Lung (tissue), 12 donors: ENCODE measurements around the gene OR52K1. TPM values are rescaled to one million over a fixed set of nuclear protein-coding genes. Genes with fewer than 3 reads are reported as not detected.
A peak's percentile ranks its signal among the peaks of the same experiment; 100 is the strongest.

ENCODE experiments used
- ATAC-seq: fragments of 200-7000 bp; cut with Tn5 transposase; one replicate; pipeline ENCODE4 v1.9.1; 2020; ENCODE audit warnings: moderate number of reproducible peaks; ENCODE audit not compliant: insufficient read depth, low FRiP score
- DNase-seq, 3 donors: peaks; one replicate each; pipeline ENCODE4 v3.0.0-alpha.2; 2013 to 2017
- H3K27ac ChIP-seq, 2 donors: one replicate each; pipeline ENCODE4 v1.5.1; 2013; ENCODE audit warnings: mild to moderate bottlenecking in 2 of 2, moderate library complexity in 2 of 2, control low read depth in 1 of 2, inconsistent platforms in 1 of 2, low read depth in 1 of 2, low read length in 1 of 2
- H3K27me3 ChIP-seq, 3 donors: one replicate each; pipeline ENCODE4 v1.5.1; 2013; ENCODE audit warnings: low read length in 2 of 3; ENCODE audit not compliant: control insufficient read depth in 3 of 3, insufficient read depth in 3 of 3
- H3K36me3 ChIP-seq, 4 donors: one replicate each; pipeline ENCODE4 v1.5.1; 2013; ENCODE audit warnings: low read length in 4 of 4, mild to moderate bottlenecking in 1 of 4, moderate library complexity in 1 of 4; ENCODE audit not compliant: control insufficient read depth in 4 of 4, insufficient read depth in 4 of 4
- H3K4me1 ChIP-seq, 5 donors: one replicate each; pipeline ENCODE4 v1.5.1; 2013; ENCODE audit warnings: low read length in 5 of 5, mild to moderate bottlenecking in 2 of 5, moderate library complexity in 1 of 5; ENCODE audit not compliant: control insufficient read depth in 5 of 5, insufficient read depth in 5 of 5
- H3K4me3 ChIP-seq: one replicate; pipeline ENCODE4 v1.5.1; 2013; ENCODE audit warnings: mild to moderate bottlenecking, control low read depth, moderate library complexity
- H3K9ac ChIP-seq, 2 donors: one replicate each; pipeline ENCODE4 v1.5.1; 2013; ENCODE audit warnings: low read length in 2 of 2, control low read depth in 1 of 2; ENCODE audit not compliant: insufficient read depth in 1 of 2
- H3K9me3 ChIP-seq, 4 donors: one replicate each; pipeline ENCODE4 v1.5.1; 2013; ENCODE audit warnings: low read length in 3 of 4, mild to moderate bottlenecking in 1 of 4, moderate library complexity in 1 of 4; ENCODE audit not compliant: control insufficient read depth in 4 of 4, insufficient read depth in 3 of 4
- WGBS, 2 donors: extraction: QIAGEN DNeasy Blood & Tissue Kit; methylation state at CpG; one replicate each; pipeline ENCODE4 v1.1.7; 2013; 5-methylcytosine and 5-hydroxymethylcytosine counted together
- polyA plus RNA-seq, 2 donors: library from polyadenylated mRNA; stranded (reverse); fragments of 200-250 nt; gene quantifications; one replicate each; pipeline ENCODE4 v1.2.1, GENCODE V29; 2013
- total RNA-seq, 2 donors: library from RNA; depleted of rRNA in 1 of 2; stranded (reverse); fragments of >200 nt in 1 of 2; gene quantifications; one replicate each; pipeline ENCODE4 v1.2.1, GENCODE V29; 2014 to 2021
- TF ChIP-seq, protein P1 (sequence below): IDR thresholded peaks from 2 replicates; pipeline ENCODE4 v1.5.1; 2012; ENCODE audit warnings: mild to moderate bottlenecking; ENCODE audit errors: control extremely low read depth, extremely low read depth
- donor health status: control.
- donor health status: control.
- donor health status: Bipolar disorder and iron deficiency.
- donor health status: healthy.
- donor health status: DM: yes; HTN: yes; CAD: no.

The OR52K1 gene
- total and polyA plus RNA-seq, 4 donors = 0.01 to 0.18 TPM; not detected in 2

DNA sequence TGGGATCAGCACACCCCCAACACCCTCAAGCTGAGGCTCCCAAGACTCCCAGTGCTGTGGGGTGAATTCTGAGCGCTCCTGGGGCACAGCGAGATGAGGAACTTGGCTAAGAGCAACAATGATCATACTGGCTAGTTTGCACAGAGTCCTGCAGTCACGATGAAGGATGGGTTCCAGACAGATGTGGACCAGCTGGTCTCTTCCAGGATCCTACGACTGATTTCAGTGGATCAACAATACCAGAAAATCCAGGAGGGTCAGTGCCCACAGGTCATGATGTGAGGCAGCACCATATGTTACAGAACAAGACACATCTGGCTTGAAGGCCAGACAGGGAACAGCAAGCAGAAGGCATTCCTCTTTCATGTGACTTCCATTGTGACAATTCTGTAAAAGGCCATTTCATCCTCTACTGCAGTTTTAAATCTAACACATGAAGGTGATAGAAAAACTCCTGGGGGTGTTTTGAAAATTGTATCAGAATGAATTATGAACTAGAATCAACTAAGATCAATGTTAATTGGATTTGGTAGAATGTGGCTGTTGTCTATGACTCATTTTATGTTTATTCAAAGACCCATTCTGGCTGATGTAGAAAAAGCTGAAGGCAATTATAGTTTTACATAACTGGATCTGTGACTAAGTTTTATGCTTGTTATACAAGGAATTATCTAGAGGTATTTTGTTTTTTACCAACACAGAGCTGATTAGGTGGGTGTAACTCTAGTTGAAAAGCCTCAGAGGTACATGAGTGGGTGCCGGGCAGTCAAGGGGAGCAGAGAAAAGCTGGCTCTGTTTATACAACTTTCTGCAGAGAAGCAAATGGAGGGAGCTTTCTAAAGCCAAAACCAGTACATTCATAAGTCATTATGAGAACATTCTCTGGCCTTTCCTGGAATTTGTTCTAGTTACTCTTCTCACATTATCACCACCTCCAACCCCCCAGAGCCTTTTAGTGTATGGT is 29.1 kb downstream of the OR52K1 start:
- ATAC-seq (peak; percentile 54), DNase-seq (peak; percentile 56 to 80 (median 72))
- no peak overlapping the region for H3K27ac ChIP-seq
- H3K27me3 ChIP-seq = no peaks in the 10 kb centered on the region
- no peak overlapping the region for H3K4me3 ChIP-seq
- 48 to 76% methylated on average over 5 of the region's 5 CpGs for WGBS, 2 donors
- H3K9me3 ChIP-seq = peaks cover 0 to 2% (median 0%) of the 10 kb centered on the region in 4 donors
- H3K36me3 ChIP-seq = no peaks in the 10 kb centered on the region
- no peak overlapping the region for H3K9ac ChIP-seq
- peaks cover 0 to 13% (median 0%) of the 10 kb centered on the region in 5 donors for H3K4me1 ChIP-seq
- TF ChIP-seq, protein P1, sequence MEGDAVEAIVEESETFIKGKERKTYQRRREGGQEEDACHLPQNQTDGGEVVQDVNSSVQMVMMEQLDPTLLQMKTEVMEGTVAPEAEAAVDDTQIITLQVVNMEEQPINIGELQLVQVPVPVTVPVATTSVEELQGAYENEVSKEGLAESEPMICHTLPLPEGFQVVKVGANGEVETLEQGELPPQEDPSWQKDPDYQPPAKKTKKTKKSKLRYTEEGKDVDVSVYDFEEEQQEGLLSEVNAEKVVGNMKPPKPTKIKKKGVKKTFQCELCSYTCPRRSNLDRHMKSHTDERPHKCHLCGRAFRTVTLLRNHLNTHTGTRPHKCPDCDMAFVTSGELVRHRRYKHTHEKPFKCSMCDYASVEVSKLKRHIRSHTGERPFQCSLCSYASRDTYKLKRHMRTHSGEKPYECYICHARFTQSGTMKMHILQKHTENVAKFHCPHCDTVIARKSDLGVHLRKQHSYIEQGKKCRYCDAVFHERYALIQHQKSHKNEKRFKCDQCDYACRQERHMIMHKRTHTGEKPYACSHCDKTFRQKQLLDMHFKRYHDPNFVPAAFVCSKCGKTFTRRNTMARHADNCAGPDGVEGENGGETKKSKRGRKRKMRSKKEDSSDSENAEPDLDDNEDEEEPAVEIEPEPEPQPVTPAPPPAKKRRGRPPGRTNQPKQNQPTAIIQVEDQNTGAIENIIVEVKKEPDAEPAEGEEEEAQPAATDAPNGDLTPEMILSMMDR = no peak

DNA sequence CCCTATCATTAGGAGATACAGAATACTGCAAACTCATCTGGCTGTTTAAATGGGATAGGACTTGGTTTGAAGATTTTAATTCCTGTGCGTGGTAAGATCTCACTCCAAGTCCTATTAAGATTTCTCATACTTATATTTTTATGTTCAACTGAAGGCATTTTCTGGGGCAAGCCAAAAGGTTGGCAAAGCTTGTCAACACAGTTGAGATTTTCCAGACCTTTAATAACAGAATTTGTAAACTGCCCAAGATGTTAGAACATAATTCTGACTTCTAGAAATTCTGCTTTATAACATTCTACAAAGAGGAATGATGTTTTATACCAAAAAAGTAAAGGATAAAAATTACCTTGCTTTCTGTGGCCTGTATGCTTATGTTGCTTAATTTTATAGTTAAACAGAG is 31.8 kb downstream of the OR52K1 start:
- H3K4me1 ChIP-seq = peaks cover 0 to 13% (median 0%) of the 10 kb centered on the region in 5 donors
- TF ChIP-seq, protein P1 = no peak
- ATAC-seq (no peak), DNase-seq (no peak)
- no peaks in the 10 kb centered on the region for H3K36me3 ChIP-seq
- no peak overlapping the region for H3K27ac ChIP-seq
- no peak overlapping the region for H3K4me3 ChIP-seq
- peaks cover 0 to 2% (median 0%) of the 10 kb centered on the region in 4 donors for H3K9me3 ChIP-seq
- H3K27me3 ChIP-seq = no peaks in the 10 kb centered on the region
- H3K9ac ChIP-seq = no peak overlapping the region
- 75 to 79% methylated on average over 1 of the region's 1 CpG for WGBS, 2 donors

DNA sequence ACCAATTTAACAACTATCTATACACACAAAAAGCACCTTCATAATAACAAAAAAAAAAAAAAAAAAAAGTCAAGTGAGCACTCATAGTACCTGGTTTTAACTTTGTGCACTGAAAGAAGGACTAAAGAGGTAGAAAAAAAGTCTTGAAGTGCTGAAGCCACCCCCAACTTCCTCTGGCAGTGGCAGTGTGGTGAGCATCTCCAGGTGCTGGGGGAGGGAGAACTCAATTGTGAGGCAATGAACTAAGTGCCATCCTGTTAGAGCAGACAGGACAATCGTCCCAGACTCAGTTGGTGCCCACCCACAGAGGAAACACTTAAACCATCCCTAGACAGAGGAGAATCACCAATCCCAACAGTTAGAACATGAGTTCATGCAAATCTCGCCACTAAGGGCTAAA is 39.9 kb downstream of the OR52K1 start:
- no peak overlapping the region for H3K27ac ChIP-seq
- DNase-seq (no peak), ATAC-seq (no peak)
- no peaks in the 10 kb centered on the region for H3K27me3 ChIP-seq
- H3K9ac ChIP-seq = no peak overlapping the region
- TF ChIP-seq, protein P1 = no peak
- no peak overlapping the region for H3K4me3 ChIP-seq
- H3K4me1 ChIP-seq = no peaks in the 10 kb centered on the region
- WGBS, 2 donors = 50 to 53% methylated on average over 2 of the region's 2 CpGs
- H3K36me3 ChIP-seq = no peaks in the 10 kb centered on the region
- no peaks in the 10 kb centered on the region for H3K9me3 ChIP-seq
